Esophagus squamous epithelium (tissue), 5 donors: ENCODE results near the gene ARAP2. TPM values are rescaled to one million over a fixed set of nuclear protein-coding genes. Genes with fewer than 3 reads are reported as not detected.

Source experiments
- DNase-seq: peaks from one replicate; lab custom pipeline; 2025; lab: John Stamatoyannopoulos, UW
- H3K27ac ChIP-seq, 4 donors: fragments of 200-600 bp; sonication (generic); one replicate each; pipeline ENCODE4 v1.5.1; 2016 to 2019; ENCODE audit warnings: mild to moderate bottlenecking in 1 of 4
- H3K27me3 ChIP-seq, 4 donors: fragments of 200-600 bp; sonication (generic); 1 replicate in 3 of 4; 2 replicates in 1 of 4; pipeline versions ENCODE4 v1.5.1 to v1.6.0; 2017 to 2021; ENCODE audit warnings: antibody characterized with exemption in 1 of 4
- H3K36me3 ChIP-seq, 3 donors: fragments of 200-600 bp; sonication (generic); one replicate each; pipeline ENCODE4 v1.5.1; 2016 to 2019
- H3K4me1 ChIP-seq, 3 donors: fragments of 200-600 bp; sonication (generic); one replicate each; pipeline ENCODE4 v1.5.1; 2017 to 2019
- H3K4me3 ChIP-seq, 4 donors: fragments of 200-600 bp; sonication (generic); 1 replicate in 3 of 4; 2 replicates in 1 of 4; pipeline ENCODE4 v1.5.1; 2016 to 2019; ENCODE audit warnings: mild to moderate bottlenecking in 2 of 4, moderate library complexity in 1 of 4
- H3K9me3 ChIP-seq, 3 donors: fragments of 200-600 bp; sonication (generic); one replicate each; pipeline ENCODE4 v1.5.1; 2016 to 2019
- CTCF ChIP-seq, 6 experiments: fragments of 450-650 bp in 4 of 6; fragments of 200-600 bp in 2 of 6; sonication (generic) in 2 of 6; IDR thresholded peaks; one replicate each; pipeline ENCODE4 v1.5.1; 2016 to 2019; ENCODE audit warnings: antibody characterized with exemption in 6 of 6, mild to moderate bottlenecking in 4 of 6, moderate library complexity in 4 of 6
- POLR2A ChIP-seq, 4 donors: fragments of 450-650 bp; IDR thresholded peaks; one replicate each; pipeline ENCODE4 v1.6.1; 2017; ENCODE audit warnings: antibody characterized with exemption in 4 of 4, mild to moderate bottlenecking in 4 of 4, moderate library complexity in 3 of 4
- WGBS, 2 donors: methylation state at CpG; one replicate each; pipeline ENCODE4 v1.1.5; 2018; 5-methylcytosine and 5-hydroxymethylcytosine counted together
- intact Hi-C: fragments of 100-400 bp; cut with DNase I; formaldehyde crosslinking; loops from one replicate; pipeline ENCODE4 v1.15.0; 2022
- total RNA-seq, 4 donors: library from RNA; depleted of rRNA; stranded (reverse); fragments of >200 nt; gene quantifications; one replicate each; pipeline ENCODE4 v1.1.0, GENCODE V29; 2016
- donor health status: DM: yes; HTN: yes; CAD: no.

Gene ARAP2
- total RNA-seq, 4 donors from 2014 or later = 28.5 to 65.8 (median 46.9) TPM

DNA sequence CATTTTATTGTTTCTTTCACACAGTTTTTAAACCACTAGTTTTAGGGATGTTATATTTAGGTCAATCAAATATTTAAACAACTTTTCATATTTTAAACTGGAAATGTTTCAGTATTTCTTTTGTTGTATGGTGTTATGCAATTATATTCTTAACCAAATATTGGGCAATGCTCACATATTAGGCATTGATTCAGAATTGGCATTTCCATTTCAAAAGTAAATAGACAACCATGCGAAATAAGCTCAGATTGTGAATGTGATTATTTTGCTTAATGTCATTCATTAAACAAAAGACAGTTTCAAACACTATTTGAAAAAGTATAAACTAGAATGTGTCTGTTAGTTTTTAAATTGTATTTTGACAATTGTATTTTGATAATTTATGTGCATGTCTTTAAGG is 36.9 kb downstream of the ARAP2 start:
- TF ChIP-seq CTCF (IDR thresholded peaks at IDR 0.05) = no peak
- no peak for TF ChIP-seq POLR2A (IDR thresholded peaks at IDR 0.05)
- Histone ChIP-seq H3K27ac (no peak overlapping the region), H3K4me3 (no peak overlapping the region), H3K36me3 (peaks cover 0 to 54% (median 0%) of the 10 kb centered on the region in 3 donors), H3K4me1 (no peaks in the 10 kb centered on the region), H3K27me3 (no peaks in the 10 kb centered on the region), H3K9me3 (no peaks in the 10 kb centered on the region)
- WGBS, 2 donors = 54 to 71% methylated on average over 1 of the region's 1 CpG
- no peak for DNase-seq
- intact Hi-C loops = no loop called here

GRCh38 chr4:36206603-36207311 is 37.6 kb downstream of the ARAP2 start:
- no peak for DNase-seq
- no peaks in the 10 kb centered on the region for H3K27me3 ChIP-seq
- H3K36me3 ChIP-seq = peaks cover 0 to 48% (median 0%) of the 10 kb centered on the region in 3 donors
- no peaks in the 10 kb centered on the region for H3K9me3 ChIP-seq
- WGBS, 2 donors = 82 to 88% methylated on average over 3 of the region's 3 CpGs
- TF ChIP-seq POLR2A (IDR thresholded peaks at IDR 0.05) (no peak), CTCF (IDR thresholded peaks at IDR 0.05) (no peak)
- no peaks in the 10 kb centered on the region for H3K4me1 ChIP-seq
- no peak overlapping the region for H3K4me3 ChIP-seq
- no peak overlapping the region for H3K27ac ChIP-seq
- intact Hi-C loops = no loop called here

- peaks cover 0 to 44% (median 0%) of the 10 kb centered on the region in 3 donors for H3K36me3 ChIP-seq
- no peak overlapping the region for H3K27ac ChIP-seq
- 95 to 98% methylated on average over 3 of the region's 3 CpGs for WGBS, 2 donors
- H3K4me1 ChIP-seq = no peaks in the 10 kb centered on the region
- TF ChIP-seq POLR2A (IDR thresholded peaks at IDR 0.05) = no peak
- no peaks in the 10 kb centered on the region for H3K9me3 ChIP-seq
- no peak overlapping the region for H3K4me3 ChIP-seq
- intact Hi-C loops = no loop called here
- H3K27me3 ChIP-seq = no peaks in the 10 kb centered on the region
- no peak for DNase-seq
Measured at GRCh38 chr4:36206012-36206411, 38.3 kb downstream of the ARAP2 start.

- no peaks in the 10 kb centered on the region for H3K9me3 ChIP-seq
- H3K4me1 ChIP-seq = no peaks in the 10 kb centered on the region
- no peak overlapping the region for H3K4me3 ChIP-seq
- intact Hi-C loops = no loop called here
- DNase-seq = no peak
- 96% methylated on average over 4 of the region's 4 CpGs; no CpG with 5 or more reads in 1 of the 2 donors for WGBS, 2 donors
- H3K27ac ChIP-seq = no peak overlapping the region
- peaks cover 0 to 28% (median 0%) of the 10 kb centered on the region in 3 donors for H3K36me3 ChIP-seq
- TF ChIP-seq POLR2A (IDR thresholded peaks at IDR 0.05) (no peak), CTCF (IDR thresholded peaks at IDR 0.05) (no peak)
- no peaks in the 10 kb centered on the region for H3K27me3 ChIP-seq
Measured at GRCh38 chr4:36198861-36199260, 45.5 kb downstream of the ARAP2 start.

- no peak for DNase-seq
- WGBS, 2 donors = 93% methylated on average over 3 of the region's 10 CpGs; no CpG with 5 or more reads in 1 of the 2 donors
- Histone ChIP-seq H3K36me3 (peaks cover 0 to 26% (median 0%) of the 10 kb centered on the region in 3 donors), H3K27ac (no peak overlapping the region), H3K4me1 (no peaks in the 10 kb centered on the region), H3K4me3 (no peak overlapping the region), H3K27me3 (no peaks in the 10 kb centered on the region), H3K9me3 (no peaks in the 10 kb centered on the region)
- intact Hi-C loops = no loop called here
- TF ChIP-seq CTCF (IDR thresholded peaks at IDR 0.05) (no peak), POLR2A (IDR thresholded peaks at IDR 0.05) (no peak)
Measured at GRCh38 chr4:36198068-36198808, 46.1 kb downstream of the ARAP2 start.
